MM.1S (cell line): ENCODE results near the gene TKTL1.

ENCODE experiments used
- DNase-seq: peaks from one replicate; pipeline ENCODE4 v3.0.0-alpha.2; 2015
- H2AFZ ChIP-seq: fragments of 300-600 bp; sonication (generic); 2 replicates; pipeline ENCODE4 v1.6.0; 2016; ENCODE audit warnings: antibody characterized with exemption, low read length
- H3F3A ChIP-seq: fragments of 300-600 bp; sonication (generic); 2 replicates; pipeline ENCODE4 v1.6.1; 2016; ENCODE audit warnings: mild to moderate bottlenecking, antibody characterized with exemption, low read length, moderate library complexity, mixed read lengths; ENCODE audit not compliant: insufficient read depth
- H3K27ac ChIP-seq: fragments of 300-600 bp; sonication (generic); 2 replicates; pipeline ENCODE4 v1.5.1; 2016; ENCODE audit warnings: mild to moderate bottlenecking, low read length
- H3K27me3 ChIP-seq: fragments of 300-600 bp; sonication (generic); replicated peaks from 2 replicates; pipeline ENCODE4 v1.6.0; 2016; ENCODE audit warnings: low read length; ENCODE audit not compliant: insufficient read depth
- H3K36me3 ChIP-seq: fragments of 300-600 bp; sonication (generic); replicated peaks from 2 replicates; pipeline ENCODE4 v1.6.1; 2016; ENCODE audit warnings: mild to moderate bottlenecking, low read length, mixed read lengths; ENCODE audit not compliant: insufficient read depth
- H3K4me1 ChIP-seq: fragments of 300-600 bp; sonication (generic); 2 replicates; pipeline ENCODE4 v1.6.1; 2016; ENCODE audit warnings: low read length, mixed read lengths
- H3K4me2 ChIP-seq: fragments of 300-600 bp; sonication (generic); 2 replicates; pipeline ENCODE4 v1.6.0; 2016; ENCODE audit warnings: low read depth, low read length
- H3K4me3 ChIP-seq: fragments of 300-600 bp; sonication (generic); 2 replicates; pipeline ENCODE4 v1.5.1; 2016; ENCODE audit warnings: low read length, mixed read lengths
- H3K79me2 ChIP-seq: fragments of 300-600 bp; sonication (generic); 2 replicates; pipeline ENCODE4 v1.6.1; 2016; ENCODE audit warnings: mixed run types, low read length, mixed read lengths
- H3K9ac ChIP-seq: fragments of 300-600 bp; sonication (generic); 2 replicates; pipeline ENCODE4 v1.6.1; 2016; ENCODE audit warnings: low read length, mixed read lengths
- H3K9me2 ChIP-seq: fragments of 300-600 bp; sonication (generic); replicated peaks from 2 replicates; pipeline ENCODE4 v1.6.1; 2016; ENCODE audit warnings: mild to moderate bottlenecking, low read length, mixed read lengths; ENCODE audit not compliant: insufficient read depth
- H3K9me3 ChIP-seq: fragments of 300-600 bp; sonication (generic); replicated peaks from 2 replicates; pipeline ENCODE4 v1.6.1; 2016; ENCODE audit warnings: mild to moderate bottlenecking, low read length, mixed read lengths; ENCODE audit not compliant: insufficient read depth
- H4K20me1 ChIP-seq: fragments of 300-600 bp; sonication (generic); 2 replicates; pipeline ENCODE4 v1.6.1; 2016; ENCODE audit warnings: mild to moderate bottlenecking, low read length, moderate library complexity, mixed read lengths; ENCODE audit not compliant: insufficient read depth
- EZH2 ChIP-seq: fragments of 300-600 bp; sonication (generic); optimal IDR thresholded peaks from 2 replicates; pipeline ENCODE3; 2017; ENCODE audit warnings: low read depth, mild to moderate bottlenecking, antibody characterized with exemption, low read length, mixed read lengths
- EZH2phosphoT487 ChIP-seq: fragments of 300-600 bp; sonication (generic); IDR thresholded peaks from 2 replicates; pipeline ENCODE4 v1.6.1; 2018; ENCODE audit warnings: antibody characterized with exemption, low read length
- TF ChIP-seq, protein P1 (sequence below): fragments of 300-600 bp; sonication (generic); IDR thresholded peaks from 2 replicates; pipeline ENCODE4 v1.5.1; 2016; ENCODE audit warnings: antibody characterized with exemption, low read length, mixed read lengths

Gene TKTL1

DNA sequence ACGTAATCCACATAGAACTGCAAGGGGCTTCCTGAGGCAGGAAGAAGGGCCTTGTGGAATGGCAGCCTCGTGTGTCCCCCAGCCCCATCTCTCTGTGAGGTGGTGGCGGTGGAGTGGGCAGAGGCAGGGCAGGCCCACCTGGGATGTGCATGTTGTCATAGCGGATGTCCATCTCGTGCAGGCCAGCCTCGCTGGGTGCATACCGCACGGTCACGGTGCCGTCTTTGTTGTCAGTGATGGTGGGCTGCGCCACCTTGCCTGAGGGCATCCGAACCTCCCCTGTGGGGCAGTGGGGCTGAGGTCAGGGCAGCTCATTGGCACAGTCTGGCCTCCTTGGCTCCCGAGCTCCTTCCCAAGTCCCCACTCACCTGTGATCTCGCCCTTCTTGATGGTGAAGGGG, 58.4 kb downstream of the TKTL1 start:
- no peak overlapping the region for H3K27ac ChIP-seq
- no peaks in the 10 kb centered on the region for H4K20me1 ChIP-seq
- DNase-seq: no peak
- H3K4me3 ChIP-seq: no peak overlapping the region
- H3K4me2 ChIP-seq: no peak overlapping the region
- no peaks in the 10 kb centered on the region for H3K27me3 ChIP-seq
- no peak for TF ChIP-seq EZH2phosphoT487
- TF ChIP-seq EZH2: no peak
- TF ChIP-seq, protein P1, sequence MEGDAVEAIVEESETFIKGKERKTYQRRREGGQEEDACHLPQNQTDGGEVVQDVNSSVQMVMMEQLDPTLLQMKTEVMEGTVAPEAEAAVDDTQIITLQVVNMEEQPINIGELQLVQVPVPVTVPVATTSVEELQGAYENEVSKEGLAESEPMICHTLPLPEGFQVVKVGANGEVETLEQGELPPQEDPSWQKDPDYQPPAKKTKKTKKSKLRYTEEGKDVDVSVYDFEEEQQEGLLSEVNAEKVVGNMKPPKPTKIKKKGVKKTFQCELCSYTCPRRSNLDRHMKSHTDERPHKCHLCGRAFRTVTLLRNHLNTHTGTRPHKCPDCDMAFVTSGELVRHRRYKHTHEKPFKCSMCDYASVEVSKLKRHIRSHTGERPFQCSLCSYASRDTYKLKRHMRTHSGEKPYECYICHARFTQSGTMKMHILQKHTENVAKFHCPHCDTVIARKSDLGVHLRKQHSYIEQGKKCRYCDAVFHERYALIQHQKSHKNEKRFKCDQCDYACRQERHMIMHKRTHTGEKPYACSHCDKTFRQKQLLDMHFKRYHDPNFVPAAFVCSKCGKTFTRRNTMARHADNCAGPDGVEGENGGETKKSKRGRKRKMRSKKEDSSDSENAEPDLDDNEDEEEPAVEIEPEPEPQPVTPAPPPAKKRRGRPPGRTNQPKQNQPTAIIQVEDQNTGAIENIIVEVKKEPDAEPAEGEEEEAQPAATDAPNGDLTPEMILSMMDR: no peak
- no peaks in the 10 kb centered on the region for H3K36me3 ChIP-seq
- H2AFZ ChIP-seq: no peak overlapping the region
- H3K4me1 ChIP-seq: no peaks in the 10 kb centered on the region
- no peak overlapping the region for H3K9ac ChIP-seq
- no peaks in the 10 kb centered on the region for H3K9me3 ChIP-seq
- H3K9me2 ChIP-seq: no peaks in the 10 kb centered on the region
- no peaks in the 10 kb centered on the region for H3F3A ChIP-seq
- no peaks in the 10 kb centered on the region for H3K79me2 ChIP-seq

DNA sequence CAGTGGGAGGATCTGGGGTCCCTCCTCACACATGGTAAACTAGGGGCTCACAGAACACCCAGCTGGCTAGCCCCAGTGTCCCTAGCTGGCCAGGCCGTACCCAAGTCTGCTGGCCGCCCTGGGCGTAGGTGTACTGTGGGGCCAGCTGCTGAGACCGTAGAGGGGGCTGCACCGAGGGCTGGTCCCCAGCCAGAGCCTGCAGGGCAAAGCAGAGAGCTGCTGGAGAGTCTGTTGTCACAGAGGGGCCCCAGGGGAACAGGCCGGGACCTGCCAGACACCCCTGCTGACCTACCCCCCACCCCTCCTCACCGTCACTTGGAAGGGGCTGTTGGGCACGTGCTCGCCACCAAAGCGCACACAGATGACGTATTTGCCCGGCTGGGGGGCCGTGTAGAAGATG, 58.9 kb downstream of the TKTL1 start:
- H3K9ac ChIP-seq: no peak overlapping the region
- H3K4me2 ChIP-seq: no peak overlapping the region
- H3K27ac ChIP-seq: no peak overlapping the region
- no peaks in the 10 kb centered on the region for H3F3A ChIP-seq
- no peak overlapping the region for H3K4me3 ChIP-seq
- no peaks in the 10 kb centered on the region for H3K27me3 ChIP-seq
- TF ChIP-seq, protein P1: no peak
- TF ChIP-seq EZH2: no peak
- TF ChIP-seq EZH2phosphoT487: no peak
- H4K20me1 ChIP-seq: no peaks in the 10 kb centered on the region
- no peak for DNase-seq
- no peaks in the 10 kb centered on the region for H3K36me3 ChIP-seq
- no peak overlapping the region for H2AFZ ChIP-seq
- H3K4me1 ChIP-seq: no peaks in the 10 kb centered on the region
- no peaks in the 10 kb centered on the region for H3K9me2 ChIP-seq
- no peaks in the 10 kb centered on the region for H3K79me2 ChIP-seq
- H3K9me3 ChIP-seq: no peaks in the 10 kb centered on the region

DNA sequence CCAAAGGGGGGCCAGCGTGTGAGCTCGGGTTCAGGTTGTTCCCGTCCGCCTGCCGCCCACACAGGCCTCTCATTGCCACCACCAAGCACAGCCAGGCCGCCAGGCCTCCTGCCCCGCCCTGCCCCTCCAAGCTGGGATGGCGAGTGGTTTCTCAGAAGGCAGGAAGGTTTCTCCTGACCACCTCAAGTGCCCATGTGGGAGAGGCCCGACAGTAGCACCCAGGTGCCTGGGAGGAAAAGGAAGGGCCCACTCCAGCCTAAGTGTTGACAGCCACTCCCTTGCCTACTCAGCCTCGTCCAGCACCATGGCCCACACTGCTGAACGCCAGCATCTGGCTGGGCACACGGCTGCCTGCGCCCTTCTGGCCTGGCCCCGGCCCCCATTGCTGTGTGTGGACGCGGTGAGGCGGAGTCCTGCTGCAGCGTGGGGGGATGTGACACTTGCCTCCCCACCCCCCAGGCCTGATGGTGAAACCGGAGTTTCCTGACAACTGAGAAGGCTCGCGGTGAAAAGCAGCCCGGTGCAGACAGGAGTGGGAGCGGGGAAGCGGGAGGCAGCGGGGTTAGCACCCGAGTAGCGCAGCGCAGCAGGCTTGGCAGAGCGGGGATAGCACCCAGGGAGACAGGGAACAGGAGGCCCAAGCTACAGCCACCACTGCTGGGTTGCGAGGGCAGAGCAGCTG, 59.6 kb downstream of the TKTL1 start:
- H3K4me3 ChIP-seq: no peak overlapping the region
- no peak for DNase-seq
- H3K4me1 ChIP-seq: no peaks in the 10 kb centered on the region
- no peaks in the 10 kb centered on the region for H3K9me3 ChIP-seq
- no peak overlapping the region for H3K9ac ChIP-seq
- H3K27ac ChIP-seq: no peak overlapping the region
- no peaks in the 10 kb centered on the region for H3K79me2 ChIP-seq
- TF ChIP-seq EZH2: no peak
- no peak for TF ChIP-seq EZH2phosphoT487
- TF ChIP-seq, protein P1: no peak
- no peaks in the 10 kb centered on the region for H4K20me1 ChIP-seq
- no peaks in the 10 kb centered on the region for H3F3A ChIP-seq
- H3K36me3 ChIP-seq: no peaks in the 10 kb centered on the region
- H2AFZ ChIP-seq: no peak overlapping the region
- no peaks in the 10 kb centered on the region for H3K9me2 ChIP-seq
- H3K27me3 ChIP-seq: no peaks in the 10 kb centered on the region
- H3K4me2 ChIP-seq: no peak overlapping the region
